Esophagus (tissue), 2 donors: Measurements from ENCODE around the gene STX8. TPM values are rescaled to one million over a fixed set of nuclear protein-coding genes. Genes with fewer than 3 reads are reported as not detected.
A peak's percentile ranks its signal among the peaks of the same experiment; 100 is the strongest.

Source experiments
- H3K27ac ChIP-seq, 2 donors: one replicate each; pipeline ENCODE4 v1.5.1; 2013; ENCODE audit warnings: low read depth in 2 of 2, mild to moderate bottlenecking in 2 of 2, inconsistent platforms in 1 of 2, low read length in 1 of 2, moderate library complexity in 1 of 2
- H3K27me3 ChIP-seq, 2 donors: one replicate each; pipeline ENCODE4 v1.6.1; 2013; ENCODE audit warnings: low read length in 2 of 2, control low read depth in 1 of 2, mild to moderate bottlenecking in 1 of 2; ENCODE audit not compliant: insufficient read depth in 2 of 2, control insufficient read depth in 1 of 2
- H3K36me3 ChIP-seq, 2 donors: one replicate each; pipeline ENCODE4 v1.6.1; 2013; ENCODE audit warnings: low read length in 1 of 2; ENCODE audit not compliant: control insufficient read depth in 2 of 2, insufficient read depth in 2 of 2
- H3K4me1 ChIP-seq, 2 donors: one replicate each; pipeline ENCODE4 v1.6.1; 2013; ENCODE audit warnings: low read length in 1 of 2; ENCODE audit not compliant: control insufficient read depth in 2 of 2, insufficient read depth in 2 of 2
- H3K4me3 ChIP-seq, 2 donors: one replicate each; pipeline ENCODE4 v1.5.1; 2013; ENCODE audit warnings: low read length in 2 of 2, mild to moderate bottlenecking in 2 of 2, low read depth in 1 of 2, moderate library complexity in 1 of 2
- H3K9me3 ChIP-seq, 2 donors: one replicate each; pipeline ENCODE4 v1.6.1; 2013; ENCODE audit warnings: mild to moderate bottlenecking in 2 of 2, low read depth in 1 of 2, low read length in 1 of 2, moderate library complexity in 1 of 2; ENCODE audit not compliant: control insufficient read depth in 2 of 2, insufficient read depth in 1 of 2
- WGBS, 2 donors: extraction: QIAGEN DNeasy Blood & Tissue Kit; methylation state at CpG; one replicate each; pipeline ENCODE4 v1.1.7; 2013; 5-methylcytosine and 5-hydroxymethylcytosine counted together
- polyA plus RNA-seq, 2 donors: library from polyadenylated mRNA; stranded (reverse); fragments of 200-250 nt; gene quantifications; one replicate each; pipeline ENCODE4 v1.2.3, GENCODE V29; 2013
- donor health status: healthy with polysubstance abuse.
- donor health status: Bipolar disorder and iron deficiency.

The STX8 gene
- polyA plus RNA-seq, 2 donors: 37.0 to 44.8 TPM

DNA sequence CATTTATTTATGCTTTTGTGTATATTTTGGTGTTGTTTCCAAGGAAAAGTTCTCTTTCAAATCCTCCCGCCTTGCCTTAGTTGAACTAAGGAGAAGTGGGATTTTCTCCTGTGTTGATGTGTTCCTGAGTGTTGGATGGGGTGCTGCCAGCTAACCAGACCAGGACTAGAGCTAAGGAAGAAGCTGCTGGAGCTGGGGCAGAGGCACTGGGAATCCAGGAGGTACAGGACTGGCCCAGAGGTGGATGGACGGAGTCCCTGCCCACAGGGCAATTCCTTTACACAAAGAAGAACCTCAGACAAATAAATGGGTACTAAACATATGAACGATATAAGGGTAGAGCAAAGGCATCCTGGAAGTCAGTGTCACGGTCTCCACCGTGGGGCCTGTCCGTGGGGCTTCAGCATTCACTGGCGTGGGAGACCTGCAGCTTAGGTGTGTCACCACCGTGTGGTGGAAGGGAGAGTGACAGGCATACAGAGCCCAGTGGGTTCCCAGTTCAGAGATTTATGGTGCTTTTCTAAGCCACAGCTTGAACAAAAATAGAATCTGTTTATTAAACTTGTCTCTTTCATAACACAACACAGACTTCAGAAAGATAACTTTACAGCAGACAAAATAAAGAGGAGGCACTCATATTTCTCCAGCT is 283.6 kb downstream of the STX8 start:
- Histone ChIP-seq H3K36me3 (no peaks in the 10 kb centered on the region), H3K4me1 (peaks cover 0 to 2% of the 10 kb centered on the region in 2 donors), H3K27ac (peak overlapping the region; percentile 19 to 62), H3K9me3 (no peaks in the 10 kb centered on the region), H3K27me3 (no peaks in the 10 kb centered on the region), H3K4me3 (no peak overlapping the region)
- 36 to 37% methylated on average over 8 of the region's 8 CpGs for WGBS, 2 donors

DNA sequence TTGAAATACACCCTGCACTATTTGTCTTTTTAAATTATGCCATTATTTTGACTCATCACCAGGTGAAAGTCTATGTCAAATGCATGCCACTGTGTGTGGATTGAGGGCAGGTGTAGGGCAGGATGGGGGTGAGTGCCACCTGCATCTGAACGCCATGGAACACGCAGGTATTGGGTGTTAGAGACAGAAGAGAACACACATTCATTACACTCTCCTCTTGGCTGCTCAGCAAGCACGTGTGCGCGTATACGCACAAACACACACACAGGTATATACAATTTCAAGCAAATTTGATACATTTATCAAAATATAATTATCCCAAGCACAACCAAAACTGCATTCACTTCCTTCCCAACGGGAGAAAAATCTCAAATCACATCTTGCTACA is 285.4 kb downstream of the STX8 start:
- Histone ChIP-seq H3K4me3 (no peak overlapping the region), H3K4me1 (peaks cover 0 to 2% of the 10 kb centered on the region in 2 donors), H3K27ac (peak overlapping the region; percentile 17 to 69), H3K9me3 (no peaks in the 10 kb centered on the region), H3K36me3 (no peaks in the 10 kb centered on the region), H3K27me3 (no peaks in the 10 kb centered on the region)
- 64 to 74% methylated on average over 7 of the region's 7 CpGs for WGBS, 2 donors

DNA sequence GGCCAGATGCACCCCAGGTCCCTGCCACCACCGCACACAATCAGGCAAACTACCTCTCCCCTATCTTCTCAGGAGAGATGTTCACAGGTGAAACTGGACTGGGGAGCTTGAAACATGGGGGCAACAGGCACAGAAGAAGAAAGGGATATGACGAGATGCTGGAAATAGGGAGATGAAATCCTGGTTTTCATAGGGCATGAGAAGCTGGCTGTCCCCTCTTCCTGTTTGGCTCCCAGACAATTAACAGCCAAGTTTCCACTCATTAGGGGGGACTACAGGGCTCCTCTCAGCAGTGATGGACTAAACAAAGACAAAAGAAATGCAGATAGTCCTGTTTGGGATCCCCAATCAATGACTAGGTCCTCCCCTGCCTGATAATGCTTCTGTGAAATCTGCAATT is 288.3 kb downstream of the STX8 start:
- no peaks in the 10 kb centered on the region for H3K36me3 ChIP-seq
- no peak overlapping the region for H3K27ac ChIP-seq
- H3K4me3 ChIP-seq: no peak overlapping the region
- H3K4me1 ChIP-seq: peaks cover 0 to 2% of the 10 kb centered on the region in 2 donors
- H3K27me3 ChIP-seq: no peaks in the 10 kb centered on the region
- WGBS, 2 donors: 92 to 97% methylated on average over 2 of the region's 2 CpGs
- H3K9me3 ChIP-seq: no peaks in the 10 kb centered on the region

- H3K4me3 ChIP-seq: no peak overlapping the region
- H3K36me3 ChIP-seq: no peaks in the 10 kb centered on the region
- H3K4me1 ChIP-seq: peaks cover 0 to 2% of the 10 kb centered on the region in 2 donors
- no peak overlapping the region for H3K27ac ChIP-seq
- 76 to 78% methylated on average over 7 of the region's 7 CpGs for WGBS, 2 donors
- no peaks in the 10 kb centered on the region for H3K9me3 ChIP-seq
- no peaks in the 10 kb centered on the region for H3K27me3 ChIP-seq
These were observed 289.2 kb downstream of the STX8 start for GRCh38 chr17:9286434-9286833.

DNA sequence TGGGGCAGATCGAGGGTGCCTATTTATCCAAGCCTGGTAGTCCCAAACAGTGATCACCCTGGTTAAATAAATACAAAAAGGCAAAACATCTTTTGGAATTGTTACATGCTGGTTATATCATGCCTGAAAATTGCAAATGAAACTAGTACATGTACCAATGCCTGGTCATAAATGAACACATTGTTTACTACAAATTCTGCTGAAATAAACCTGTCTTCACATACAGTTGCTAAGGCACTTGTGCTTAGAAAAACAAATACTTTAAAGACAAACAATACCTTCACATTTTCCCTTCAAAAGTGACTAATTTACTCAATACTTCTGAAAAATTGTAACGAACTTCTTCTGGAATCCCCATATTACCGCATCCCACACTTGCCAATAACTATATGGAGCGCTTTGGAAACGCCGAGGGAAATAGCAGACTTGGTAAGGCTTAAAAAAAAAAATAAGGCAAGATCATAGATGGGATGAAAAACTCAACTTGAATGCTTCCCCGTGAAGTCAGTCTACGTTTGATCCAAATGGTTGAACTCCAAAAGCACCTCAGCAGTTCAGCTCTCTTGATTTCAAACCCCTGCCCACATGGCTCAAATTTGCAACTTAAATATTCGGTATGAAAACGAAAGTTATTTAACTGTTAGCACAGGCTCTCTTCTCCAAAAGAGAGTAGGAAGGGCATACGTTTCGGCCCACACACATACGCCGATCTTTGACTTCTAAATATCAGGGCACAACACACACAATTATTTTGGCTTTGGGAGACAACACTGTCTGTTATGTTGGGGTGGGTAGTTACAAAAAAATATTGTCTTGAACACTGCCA is 289.8 kb downstream of the STX8 start:
- Histone ChIP-seq H3K4me1 (peaks cover 0 to 2% of the 10 kb centered on the region in 2 donors), H3K27me3 (no peaks in the 10 kb centered on the region), H3K9me3 (no peaks in the 10 kb centered on the region), H3K36me3 (no peaks in the 10 kb centered on the region), H3K27ac (no peak overlapping the region), H3K4me3 (no peak overlapping the region)
- WGBS, 2 donors: 74 to 76% methylated on average over 14 of the region's 14 CpGs

- no peaks in the 10 kb centered on the region for H3K36me3 ChIP-seq
- no peaks in the 10 kb centered on the region for H3K27me3 ChIP-seq
- no peaks in the 10 kb centered on the region for H3K4me1 ChIP-seq
- WGBS, 2 donors: 61% methylated on average over 4 of the region's 4 CpGs
- no peak overlapping the region for H3K4me3 ChIP-seq
- no peaks in the 10 kb centered on the region for H3K9me3 ChIP-seq
- H3K27ac ChIP-seq: no peak overlapping the region
These were observed 290.7 kb downstream of the STX8 start for GRCh38 chr17:9284884-9285283.

- Histone ChIP-seq H3K4me1 (no peaks in the 10 kb centered on the region), H3K27ac (no peak overlapping the region), H3K27me3 (no peaks in the 10 kb centered on the region), H3K36me3 (no peaks in the 10 kb centered on the region), H3K9me3 (no peaks in the 10 kb centered on the region), H3K4me3 (no peak overlapping the region)
- 59 to 77% methylated on average over 2 of the region's 2 CpGs for WGBS, 2 donors
These were observed 291.7 kb downstream of the STX8 start for GRCh38 chr17:9283909-9284308.

DNA sequence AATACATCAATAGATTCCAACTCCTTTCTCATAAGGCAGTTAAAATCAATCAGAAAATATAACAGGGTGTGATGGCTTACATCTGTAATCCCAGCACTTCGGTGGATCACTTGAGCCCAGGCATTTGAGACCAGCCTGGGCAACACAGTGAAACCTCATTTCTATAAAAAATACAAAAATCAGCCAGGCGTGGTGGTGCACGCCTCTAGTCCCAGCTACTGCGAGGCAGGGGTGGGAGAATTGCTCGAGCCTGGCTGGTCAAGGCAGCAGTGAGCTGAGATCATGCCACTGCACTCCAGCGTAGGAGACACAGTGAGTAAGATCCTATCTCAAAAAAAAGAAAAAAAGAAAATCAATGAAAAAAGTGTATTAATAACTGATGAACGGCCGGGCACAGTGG is 295.7 kb downstream of the STX8 start:
- Histone ChIP-seq H3K36me3 (no peaks in the 10 kb centered on the region), H3K4me1 (no peaks in the 10 kb centered on the region), H3K27ac (no peak overlapping the region), H3K27me3 (no peaks in the 10 kb centered on the region), H3K9me3 (no peaks in the 10 kb centered on the region), H3K4me3 (no peak overlapping the region)
- WGBS, 2 donors: 88 to 90% methylated on average over 8 of the region's 8 CpGs

GRCh38 chr17:9274973-9275372 is 300.6 kb downstream of the STX8 start:
- Histone ChIP-seq H3K27ac (no peak overlapping the region), H3K36me3 (no peaks in the 10 kb centered on the region), H3K9me3 (no peaks in the 10 kb centered on the region), H3K4me3 (no peak overlapping the region), H3K27me3 (no peaks in the 10 kb centered on the region), H3K4me1 (peaks cover 0 to 2% of the 10 kb centered on the region in 2 donors)
- WGBS, 2 donors: 95% methylated on average over 9 of the region's 9 CpGs
